Nephron (organoid): ENCODE results near the gene MPV17L2.

Source experiments
- H3K27ac Mint-ChIP-seq, 3 experiments: 2 replicates each; pipeline ENCODE4 v1.8.0; 2020; ENCODE audit warnings: mixed read lengths in 3 of 3, mild to moderate bottlenecking in 2 of 3, moderate library complexity in 1 of 3
- H3K27me3 Mint-ChIP-seq: 2 replicates; pipeline ENCODE4 v1.8.0; 2021; ENCODE audit warnings: low read depth, mild to moderate bottlenecking, moderate library complexity, mixed read lengths
- H3K36me3 Mint-ChIP-seq: 2 replicates; pipeline ENCODE4 v1.8.0; 2020; ENCODE audit warnings: low read depth, mixed read lengths
- H3K4me1 Mint-ChIP-seq: 2 replicates; pipeline ENCODE4 v1.8.0; 2020; ENCODE audit warnings: mixed read lengths
- H3K4me3 Mint-ChIP-seq, 3 experiments: 2 replicates each; pipeline ENCODE4 v1.8.0; 2020; ENCODE audit warnings: mild to moderate bottlenecking in 3 of 3, mixed read lengths in 3 of 3, moderate library complexity in 2 of 3
- H3K9me3 Mint-ChIP-seq: 2 replicates; pipeline ENCODE4 v1.8.0; 2020; ENCODE audit warnings: mixed read lengths
- CTCF ChIP-seq, 3 experiments: fragments of 200-600 bp; sonication (generic); IDR thresholded peaks; one replicate each; pipeline ENCODE4 v1.5.0; 2021; ENCODE audit warnings: antibody characterized with exemption in 3 of 3; ENCODE audit not compliant: unreplicated experiment in 3 of 3

The MPV17L2 gene

GRCh38 chr19:18165794-18166544, 27.0 kb upstream of the MPV17L2 start:
- peaks cover 35% of the 10 kb centered on the region for H3K36me3 Mint-ChIP-seq

DNA sequence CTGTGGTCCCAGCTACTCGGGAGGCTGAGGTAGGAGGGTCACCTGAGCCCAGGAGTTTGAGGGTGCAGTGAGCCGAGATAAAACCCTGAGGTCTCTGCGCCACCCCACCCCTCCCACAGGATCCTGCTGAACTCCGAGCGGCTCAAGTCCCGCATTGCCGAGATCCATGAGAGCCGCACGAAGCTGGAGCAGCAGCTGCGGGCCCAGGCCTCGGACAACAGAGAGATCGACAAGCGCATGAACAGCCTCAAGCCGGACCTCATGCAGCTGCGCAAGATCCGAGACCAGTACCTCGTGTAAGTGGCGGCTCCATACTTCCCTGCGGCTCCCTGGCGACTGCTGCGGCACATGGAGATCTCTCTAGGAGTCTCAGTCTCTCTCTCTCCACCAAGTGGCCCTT, 26.0 kb upstream of the MPV17L2 start:
- Mint-ChIP-seq H3K9me3 (no peaks in the 10 kb centered on the region), H3K36me3 (peaks cover 43% of the 10 kb centered on the region), H3K27ac (no peak overlapping the region), H3K4me1 (no peaks in the 10 kb centered on the region), H3K4me3 (no peak overlapping the region), H3K27me3 (peaks cover 2% of the 10 kb centered on the region)
- no peak for TF ChIP-seq CTCF (IDR thresholded peaks at IDR 0.05; ENCODE audit: unreplicated experiment in 3 of 3)

More at GRCh38 chr19:18165794-18166544, 27.0 kb upstream of the MPV17L2 start:
- Mint-ChIP-seq H3K27ac (no peak overlapping the region), H3K4me1 (no peaks in the 10 kb centered on the region), H3K4me3 (no peak overlapping the region), H3K27me3 (no peaks in the 10 kb centered on the region), H3K9me3 (no peaks in the 10 kb centered on the region)
- TF ChIP-seq CTCF (IDR thresholded peaks at IDR 0.05; ENCODE audit: unreplicated experiment in 3 of 3): no peak

DNA sequence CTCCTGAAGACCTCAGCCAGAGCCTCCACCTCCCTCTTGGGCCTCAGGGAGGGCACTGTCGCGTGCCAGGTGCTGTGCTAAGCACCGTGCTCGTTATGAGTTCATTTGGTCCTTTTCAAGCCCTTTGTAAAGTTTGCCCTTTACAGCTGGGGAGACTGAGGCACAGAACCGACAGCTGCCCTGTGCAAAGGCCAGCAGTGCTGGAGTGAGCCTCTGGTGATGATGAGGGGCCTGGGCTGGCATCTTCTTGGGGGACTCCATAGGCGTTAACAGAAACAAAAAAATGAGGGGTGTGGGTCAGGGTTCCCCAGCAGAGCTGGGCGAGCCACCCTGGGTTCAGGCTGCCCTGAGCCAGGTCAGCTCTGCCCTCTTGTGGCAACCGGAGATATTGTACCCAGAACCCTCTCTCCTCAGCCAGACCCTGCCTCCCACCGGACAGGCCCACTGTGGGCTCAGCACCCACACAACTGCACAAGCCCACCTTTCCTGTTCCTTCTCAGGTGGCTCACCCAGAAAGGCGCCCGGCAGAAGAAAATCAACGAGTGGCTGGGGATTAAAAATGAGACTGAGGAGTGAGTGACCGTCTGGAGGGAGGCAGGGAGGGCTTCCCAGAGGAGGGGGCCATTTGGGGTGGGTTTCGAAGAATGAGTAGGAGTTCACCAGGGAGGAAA, 24.9 kb upstream of the MPV17L2 start:
- no peaks in the 10 kb centered on the region for H3K4me1 Mint-ChIP-seq
- H3K27me3 Mint-ChIP-seq: peaks cover 8% of the 10 kb centered on the region
- TF ChIP-seq CTCF (IDR thresholded peaks at IDR 0.05; ENCODE audit: unreplicated experiment in 3 of 3): peak; percentile 55 to 66 (median 56)
- peaks cover 40% of the 10 kb centered on the region for H3K36me3 Mint-ChIP-seq
- H3K4me3 Mint-ChIP-seq: no peak overlapping the region
- no peak overlapping the region for H3K27ac Mint-ChIP-seq
- no peaks in the 10 kb centered on the region for H3K9me3 Mint-ChIP-seq

- H3K4me3 Mint-ChIP-seq: no peak overlapping the region
Observed at GRCh38 chr19:18168673-18169381, 24.2 kb upstream of the MPV17L2 start.

DNA sequence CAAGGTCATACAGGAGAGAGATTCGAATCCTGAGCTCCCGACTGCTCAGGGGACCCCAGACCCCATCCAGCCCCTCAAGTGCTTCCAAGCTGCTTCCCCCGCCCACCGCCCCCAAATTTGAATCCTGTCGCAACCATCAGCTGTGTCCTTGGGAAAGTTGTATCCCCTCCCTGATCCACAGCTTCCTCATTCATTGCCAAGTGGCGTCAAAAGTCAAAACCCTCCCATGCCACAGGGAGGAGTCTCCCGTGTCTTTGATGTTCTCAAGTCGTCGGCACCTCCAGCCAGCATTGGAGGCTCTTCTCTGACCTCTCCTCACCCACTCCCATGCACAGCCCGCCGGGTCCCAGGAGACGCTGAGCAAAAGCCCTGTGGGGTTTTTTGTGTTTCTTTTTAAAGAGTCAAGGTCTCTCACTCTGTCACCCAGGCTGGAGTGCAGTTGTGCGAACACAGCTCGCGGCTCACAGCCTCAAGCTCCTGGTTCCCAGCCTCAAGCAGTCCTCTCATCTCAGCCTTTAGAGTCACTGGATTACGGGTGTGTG, 22.2 kb upstream of the MPV17L2 start:
- Mint-ChIP-seq H3K36me3 (peaks cover 30% of the 10 kb centered on the region), H3K4me3 (no peak overlapping the region), H3K4me1 (no peaks in the 10 kb centered on the region), H3K27ac (no peak overlapping the region), H3K9me3 (no peaks in the 10 kb centered on the region), H3K27me3 (peaks cover 31% of the 10 kb centered on the region)
- TF ChIP-seq CTCF (IDR thresholded peaks at IDR 0.05; ENCODE audit: unreplicated experiment in 3 of 3): no peak

More at GRCh38 chr19:18168673-18169381, 24.2 kb upstream of the MPV17L2 start:
- H3K27ac Mint-ChIP-seq: no peak overlapping the region
- H3K27me3 Mint-ChIP-seq: peaks cover 14% of the 10 kb centered on the region
- TF ChIP-seq CTCF (IDR thresholded peaks at IDR 0.05; ENCODE audit: unreplicated experiment in 3 of 3): no peak
- H3K9me3 Mint-ChIP-seq: no peaks in the 10 kb centered on the region
- peaks cover 34% of the 10 kb centered on the region for H3K36me3 Mint-ChIP-seq
- no peaks in the 10 kb centered on the region for H3K4me1 Mint-ChIP-seq
